Immature natural killer cell (primary cell): ENCODE results near the gene C5orf58. TPM values are rescaled to one million over a fixed set of nuclear protein-coding genes. Genes with fewer than 3 reads are reported as not detected.
"Not testable (repeated sequence)": the region's sequence is repeated elsewhere in the genome, so short reads cannot be mapped to it uniquely, and the experiment has no call there.

Experiments used
- DNase-seq, 3 donors: peaks; one replicate each; pipeline ENCODE4 v3.0.0; 2022; ENCODE audit warnings: mixed read lengths in 1 of 3
- H3K27ac Mint-ChIP-seq, 6 donors: one replicate each; pipeline ENCODE4 v1.8.0; 2020; ENCODE audit warnings: mixed read lengths in 6 of 6, mild to moderate bottlenecking in 5 of 6, inconsistent platforms in 4 of 6, moderate library complexity in 3 of 6
- H3K27me3 Mint-ChIP-seq, 3 donors: one replicate each; pipeline ENCODE4 v1.8.0; 2020 to 2021; ENCODE audit warnings: low read depth in 3 of 3, mild to moderate bottlenecking in 3 of 3, mixed read lengths in 3 of 3, moderate library complexity in 3 of 3, inconsistent platforms in 1 of 3
- H3K36me3 Mint-ChIP-seq, 3 donors: one replicate each; pipeline ENCODE4 v1.8.0; 2020; ENCODE audit warnings: mixed read lengths in 3 of 3, inconsistent platforms in 2 of 3, mild to moderate bottlenecking in 2 of 3
- H3K4me1 Mint-ChIP-seq, 2 donors: one replicate each; pipeline ENCODE4 v1.8.0; 2020; ENCODE audit warnings: inconsistent platforms in 2 of 2, mild to moderate bottlenecking in 2 of 2, mixed read lengths in 2 of 2, moderate library complexity in 1 of 2
- H3K4me3 Mint-ChIP-seq, 5 donors: one replicate each; pipeline ENCODE4 v1.8.0; 2020; ENCODE audit warnings: mild to moderate bottlenecking in 5 of 5, mixed read lengths in 5 of 5, inconsistent platforms in 3 of 5, moderate library complexity in 3 of 5
- H3K9me3 Mint-ChIP-seq, 6 donors: one replicate each; pipeline ENCODE4 v1.8.0; 2020; ENCODE audit warnings: mild to moderate bottlenecking in 6 of 6, mixed read lengths in 6 of 6, inconsistent platforms in 4 of 6, moderate library complexity in 3 of 6
- polyA plus RNA-seq, 3 donors: library from polyadenylated mRNA; unstranded; fragments of 300-500 nt; fragmentation: Illumina TruSeq; gene quantifications; one replicate each; pipeline ENCODE4 v1.2.3, GENCODE V29; 2021

Gene C5orf58
- polyA plus RNA-seq, 3 donors from 2014 or later: 0.23 to 1.9 TPM; not detected in 1

- Mint-ChIP-seq H3K27me3 (no peaks in the 10 kb centered on the region), H3K36me3 (peaks cover 0 to 7% (median 0%) of the 10 kb centered on the region in 3 donors), H3K27ac (no peak overlapping the region), H3K4me1 (no peaks in the 10 kb centered on the region), H3K9me3 (no peaks in the 10 kb centered on the region), H3K4me3 (no peak overlapping the region)
- DNase-seq: no peak
Measured at GRCh38 chr5:170233358-170233892, 640 bp downstream of the C5orf58 start.

GRCh38 chr5:170235876-170236864 lies 3.4 kb downstream of the C5orf58 start:
- Mint-ChIP-seq H3K9me3 (peaks cover 0 to 3% (median 0%) of the 10 kb centered on the region in 6 donors), H3K27me3 (no peaks in the 10 kb centered on the region), H3K27ac (peak overlapping the region in 5 of 6 donors; percentile 0 to 84 (median 46)), H3K36me3 (peaks cover 0 to 4% (median 4%) of the 10 kb centered on the region in 3 donors), H3K4me3 (no peak overlapping the region), H3K4me1 (no peaks in the 10 kb centered on the region)
- no peak for DNase-seq

GRCh38 chr5:170238456-170239196 lies 5.8 kb downstream of the C5orf58 start:
- no peak overlapping the region for H3K4me3 Mint-ChIP-seq
- peaks cover 0 to 3% (median 0%) of the 10 kb centered on the region in 6 donors for H3K9me3 Mint-ChIP-seq
- DNase-seq: no peak
- H3K27ac Mint-ChIP-seq: peak overlapping the region in 4 of 6 donors; percentile 12 to 67 (median 58)
- no peaks in the 10 kb centered on the region for H3K4me1 Mint-ChIP-seq
- no peaks in the 10 kb centered on the region for H3K27me3 Mint-ChIP-seq
- H3K36me3 Mint-ChIP-seq: peaks cover 0 to 4% (median 0%) of the 10 kb centered on the region in 3 donors

- peaks cover 41 to 47% (median 41%) of the 10 kb centered on the region in 3 donors for H3K36me3 Mint-ChIP-seq
- H3K4me1 Mint-ChIP-seq: peaks cover 11 to 44% of the 10 kb centered on the region in 2 donors
- H3K27ac Mint-ChIP-seq: peak overlapping the region in 2 of 6 donors; percentile 30 to 80
- H3K4me3 Mint-ChIP-seq, H3K9me3 Mint-ChIP-seq, DNase-seq, H3K27me3 Mint-ChIP-seq: not testable (repeated sequence)
Measured at GRCh38 chr5:170245436-170245835, 12.7 kb downstream of the C5orf58 start.

- Mint-ChIP-seq H3K4me3 (no peak overlapping the region), H3K27ac (peak overlapping the region in 5 of 6 donors; percentile 60 to 80 (median 74)), H3K27me3 (peaks cover 0 to 2% (median 2%) of the 10 kb centered on the region in 3 donors), H3K9me3 (no peaks in the 10 kb centered on the region), H3K4me1 (peaks cover 11 to 52% of the 10 kb centered on the region in 2 donors), H3K36me3 (peaks cover 48 to 56% (median 49%) of the 10 kb centered on the region in 3 donors)
- no peak for DNase-seq
Measured at GRCh38 chr5:170246126-170246870, 13.5 kb downstream of the C5orf58 start.

- Mint-ChIP-seq H3K4me3 (no peak overlapping the region), H3K36me3 (peaks cover 53 to 66% (median 56%) of the 10 kb centered on the region in 3 donors), H3K9me3 (no peaks in the 10 kb centered on the region), H3K27me3 (peaks cover 0 to 2% (median 2%) of the 10 kb centered on the region in 3 donors), H3K4me1 (peaks cover 11 to 59% of the 10 kb centered on the region in 2 donors), H3K27ac (peak overlapping the region in 4 of 6 donors; percentile 58 to 78 (median 68))
- DNase-seq: no peak
Measured at GRCh38 chr5:170247363-170247762, 14.6 kb downstream of the C5orf58 start.

- H3K9me3 Mint-ChIP-seq: no peaks in the 10 kb centered on the region
- H3K4me3 Mint-ChIP-seq: no peak overlapping the region
- H3K27ac Mint-ChIP-seq: peak overlapping the region in 4 of 6 donors; percentile 41 to 77 (median 66)
- H3K27me3 Mint-ChIP-seq: peaks cover 0 to 2% (median 2%) of the 10 kb centered on the region in 3 donors
- H3K4me1 Mint-ChIP-seq: peaks cover 15 to 63% of the 10 kb centered on the region in 2 donors
- peaks cover 56 to 74% (median 57%) of the 10 kb centered on the region in 3 donors for H3K36me3 Mint-ChIP-seq
- no peak for DNase-seq
Measured at GRCh38 chr5:170248172-170248930, 15.6 kb downstream of the C5orf58 start.

- H3K27me3 Mint-ChIP-seq, H3K9me3 Mint-ChIP-seq, H3K4me3 Mint-ChIP-seq, DNase-seq: not testable (repeated sequence)
- Mint-ChIP-seq H3K27ac (peak overlapping the region in 5 of 6 donors; percentile 41 to 77 (median 61)), H3K4me1 (peaks cover 20 to 69% of the 10 kb centered on the region in 2 donors), H3K36me3 (peaks cover 60 to 79% (median 61%) of the 10 kb centered on the region in 3 donors)
Measured at GRCh38 chr5:170248931-170249227, 16.1 kb downstream of the C5orf58 start.

- H3K9me3 Mint-ChIP-seq: no peaks in the 10 kb centered on the region
- no peak for DNase-seq
- peaks cover 61 to 84% (median 66%) of the 10 kb centered on the region in 3 donors for H3K36me3 Mint-ChIP-seq
- peaks cover 25 to 73% of the 10 kb centered on the region in 2 donors for H3K4me1 Mint-ChIP-seq
- peaks cover 0 to 2% (median 2%) of the 10 kb centered on the region in 3 donors for H3K27me3 Mint-ChIP-seq
- no peak overlapping the region for H3K4me3 Mint-ChIP-seq
- H3K27ac Mint-ChIP-seq: peak overlapping the region; percentile 34 to 81 (median 54)
Measured at GRCh38 chr5:170249355-170249754, 16.6 kb downstream of the C5orf58 start.

GRCh38 chr5:170250810-170251317 lies 18.1 kb downstream of the C5orf58 start:
- H3K9me3 Mint-ChIP-seq: no peaks in the 10 kb centered on the region
- no peak for DNase-seq
- peaks cover 38 to 85% of the 10 kb centered on the region in 2 donors for H3K4me1 Mint-ChIP-seq
- no peak overlapping the region for H3K4me3 Mint-ChIP-seq
- H3K27ac Mint-ChIP-seq: peak overlapping the region in 5 of 6 donors; percentile 35 to 81 (median 56)
- peaks cover 0 to 2% (median 2%) of the 10 kb centered on the region in 3 donors for H3K27me3 Mint-ChIP-seq
- peaks cover 56 to 93% (median 70%) of the 10 kb centered on the region in 3 donors for H3K36me3 Mint-ChIP-seq

- Mint-ChIP-seq H3K4me3 (no peak overlapping the region), H3K27me3 (peaks cover 0 to 2% (median 2%) of the 10 kb centered on the region in 3 donors), H3K27ac (peak overlapping the region in 2 of 6 donors; percentile 56 to 77), H3K36me3 (peaks cover 54 to 94% (median 70%) of the 10 kb centered on the region in 3 donors), H3K4me1 (peaks cover 43 to 85% of the 10 kb centered on the region in 2 donors), H3K9me3 (no peaks in the 10 kb centered on the region)
- DNase-seq: no peak
Measured at GRCh38 chr5:170251462-170251861, 18.7 kb downstream of the C5orf58 start.

GRCh38 chr5:170252109-170252508 lies 19.3 kb downstream of the C5orf58 start:
- peaks cover 49 to 96% (median 75%) of the 10 kb centered on the region in 3 donors for H3K36me3 Mint-ChIP-seq
- no peak for DNase-seq
- no peak overlapping the region for H3K4me3 Mint-ChIP-seq
- H3K27me3 Mint-ChIP-seq: peaks cover 0 to 2% (median 2%) of the 10 kb centered on the region in 3 donors
- peak overlapping the region in 1 of 6 donors; percentile 34 for H3K27ac Mint-ChIP-seq
- H3K4me1 Mint-ChIP-seq: peaks cover 43 to 84% of the 10 kb centered on the region in 2 donors
- no peaks in the 10 kb centered on the region for H3K9me3 Mint-ChIP-seq
